SH-SY5Y (cell line): ENCODE measurements around the gene TMEM130.

ENCODE experiments used
- GATA2 ChIP-seq: IDR thresholded peaks from 2 replicates; pipeline ENCODE4 v1.6.1; 2011; ENCODE audit warnings: mild to moderate bottlenecking, low read depth, low read length
- GATA3 ChIP-seq: IDR thresholded peaks from 2 replicates; pipeline ENCODE4 v1.6.1; 2011; ENCODE audit warnings: low read depth, mild to moderate bottlenecking, low read length, moderate library complexity

GRCh38 chr7:98902523-98902922, 32.7 kb upstream of the TMEM130 start:
- TF ChIP-seq GATA3 (no peak), GATA2 (no peak)
